ENCODE data around the gene PCSK1N.

DNA sequence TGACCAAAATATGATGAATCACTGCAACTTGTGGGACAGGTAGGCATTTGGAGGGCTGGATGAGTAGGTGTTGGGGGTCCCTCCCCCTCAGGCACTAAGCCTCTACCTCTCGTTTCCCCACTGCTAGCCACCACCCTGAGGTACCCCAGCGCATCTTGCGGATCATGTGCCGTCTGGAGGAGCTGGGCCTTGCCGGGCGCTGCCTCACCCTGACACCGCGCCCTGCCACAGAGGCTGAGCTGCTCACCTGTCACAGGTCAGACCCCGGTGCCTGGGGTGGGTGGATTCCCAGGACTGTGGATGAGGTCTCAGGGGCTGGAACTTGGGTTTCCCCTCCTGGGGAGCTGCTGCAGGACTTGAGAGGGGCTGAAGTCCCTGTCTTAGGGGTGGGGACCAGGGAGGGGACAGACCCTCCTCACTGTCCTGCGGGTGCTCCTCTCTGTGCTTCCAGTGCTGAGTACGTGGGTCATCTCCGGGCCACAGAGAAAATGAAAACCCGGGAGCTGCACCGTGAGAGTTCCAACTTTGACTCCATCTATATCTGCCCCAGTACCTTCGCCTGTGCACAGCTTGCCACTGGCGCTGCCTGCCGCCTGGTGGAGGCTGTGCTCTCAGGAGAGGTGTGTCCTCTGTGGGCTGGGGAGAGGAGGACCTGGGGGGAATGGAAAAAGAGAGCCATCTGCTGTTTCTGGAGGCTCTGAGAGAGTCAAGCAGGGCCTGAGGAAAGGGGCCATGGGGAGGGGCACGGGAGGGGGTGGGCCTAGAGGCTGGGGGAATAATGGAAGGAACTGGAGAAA, 19.2 kb downstream of the PCSK1N start:
- TF ChIP-seq, protein P1, sequence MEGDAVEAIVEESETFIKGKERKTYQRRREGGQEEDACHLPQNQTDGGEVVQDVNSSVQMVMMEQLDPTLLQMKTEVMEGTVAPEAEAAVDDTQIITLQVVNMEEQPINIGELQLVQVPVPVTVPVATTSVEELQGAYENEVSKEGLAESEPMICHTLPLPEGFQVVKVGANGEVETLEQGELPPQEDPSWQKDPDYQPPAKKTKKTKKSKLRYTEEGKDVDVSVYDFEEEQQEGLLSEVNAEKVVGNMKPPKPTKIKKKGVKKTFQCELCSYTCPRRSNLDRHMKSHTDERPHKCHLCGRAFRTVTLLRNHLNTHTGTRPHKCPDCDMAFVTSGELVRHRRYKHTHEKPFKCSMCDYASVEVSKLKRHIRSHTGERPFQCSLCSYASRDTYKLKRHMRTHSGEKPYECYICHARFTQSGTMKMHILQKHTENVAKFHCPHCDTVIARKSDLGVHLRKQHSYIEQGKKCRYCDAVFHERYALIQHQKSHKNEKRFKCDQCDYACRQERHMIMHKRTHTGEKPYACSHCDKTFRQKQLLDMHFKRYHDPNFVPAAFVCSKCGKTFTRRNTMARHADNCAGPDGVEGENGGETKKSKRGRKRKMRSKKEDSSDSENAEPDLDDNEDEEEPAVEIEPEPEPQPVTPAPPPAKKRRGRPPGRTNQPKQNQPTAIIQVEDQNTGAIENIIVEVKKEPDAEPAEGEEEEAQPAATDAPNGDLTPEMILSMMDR (IDR thresholded peaks at IDR 0.05), result no peak
- TF ChIP-seq POLR2A (IDR thresholded peaks at IDR 0.05), result no peak

All from thyroid gland (tissue), 4 donors.